ENCODE data around the gene EIF3B. TPM values are rescaled to one million over a fixed set of nuclear protein-coding genes. Genes with fewer than 3 reads are reported as not detected.

The EIF3B gene
- total and polyA plus RNA-seq, 9 of the 15 experiments (the other 6 are each of a cell fraction or from before 2014, with no cell fraction given), result 25.9 to 494 (median 357) TPM

- TF ChIP-seq L3MBTL2 (IDR thresholded peaks at IDR 0.05), result peak; percentile 87
These were observed 48.5 kb downstream of the EIF3B start, which contains the start of gene CHST12 (continued) for GRCh38 chr7:2403014-2403717.

GRCh38 chr7:2403718-2404648 lies 49.4 kb downstream of the EIF3B start:
- no TSS peak for BruUV-seq (replicated peaks)
- ATAC-seq (peak; percentile 34), DNase-seq (ENCODE audit: extremely low read depth in 1 of 4, low spot score in 3 of 4) (peak; percentile 57 to 74 (median 66)), FAIRE-seq (no peak)
- H3K9ac ChIP-seq (ENCODE audit: insufficient read depth in 1 of 2, low read depth in 2 of 2, low read length in 2 of 2), result peak overlapping the region; percentile 65 to 94
- ChIA-PET CTCF (ENCODE audit: low intra/inter-chr PET ratio) (interaction anchor here (0.6 kb wide), 1 partner anchor 11 kb away, joined by 3 read pairs; no protein-coding TSS in a partner anchor), POLR2A (interaction anchor here (0.6 to 1.6 kb wide), 6 partner anchors 9 to 267 kb away, joined by 3 to 6 read pairs (median 4); no protein-coding TSS in a partner anchor)
- no peaks in the 10 kb centered on the region for H3K9me1 ChIP-seq (ENCODE audit: control insufficient read depth, insufficient read depth, low read length)
- intact Hi-C loops (cut with micrococcal nuclease) (loop anchor here (5.0 kb wide), 1 partner anchor 382 kb away; no protein-coding TSS in a partner anchor), in situ Hi-C loops (cut with MboI) (no loop called here)
- peak overlapping the region; percentile 83 for H3K4me2 ChIP-seq (ENCODE audit: insufficient read depth, low read length)
- peak overlapping the region; percentile 68; the same call in 1 of the 2 replicates for H2AFZ ChIP-seq (ENCODE audit: low read depth, low read length)
- no peaks in the 10 kb centered on the region for H3K27me3 ChIP-seq (ENCODE audit: control insufficient read depth in 2 of 2, insufficient read depth in 2 of 2, low read length in 2 of 2)
- H3K36me3 ChIP-seq (ENCODE audit: control insufficient read depth, insufficient read depth, low read length), result no peaks in the 10 kb centered on the region; the same call in 2 of the 3 replicates
- no peaks in the 10 kb centered on the region for H4K20me1 ChIP-seq (replicated peaks; ENCODE audit: control insufficient read depth, insufficient read depth, low read length)
- peak overlapping the region; percentile 62; the same call in 2 of the 3 replicates for H3K27ac ChIP-seq (ENCODE audit: extremely low read depth, low read depth, low read length)
- H3K4me1 ChIP-seq (replicated peaks in 1 of 2; ENCODE audit: control insufficient read depth in 2 of 2, insufficient read depth in 2 of 2, low read length in 2 of 2), result peaks cover 53 to 55% of the 10 kb centered on the region in 2 experiments
- H3K4me3 ChIP-seq, result peak overlapping the region; percentile 80
- WGBS (ENCODE audit: insufficient coverage, low coverage, missing lambda C conversion rate), result 3% methylated on average over 46 of the region's 71 CpGs
- peaks cover 36% of the 10 kb centered on the region for H3K79me2 ChIP-seq (ENCODE audit: control insufficient read depth, insufficient read depth, low read length)
- H3K9me3 ChIP-seq (replicated peaks; ENCODE audit: control insufficient read depth, insufficient read depth, low read depth, low read length), result no peaks in the 10 kb centered on the region
- TF ChIP-seq SMARCB1 (IDR thresholded peaks at IDR 0.05; ENCODE audit: insufficient read length, low read depth) (no peak), TGIF2 (CRISPR knock-in tag; IDR thresholded peaks at IDR 0.05) (0 out of 2 replicates have a peak, but pooled peaks have one; percentile 20), ZNF212 (CRISPR knock-in tag; IDR thresholded peaks at IDR 0.05) (no peak), MTF1 (CRISPR knock-in tag; IDR thresholded peaks at IDR 0.05; ENCODE audit: borderline replicate concordance) (no peak), NCOA1 (IDR thresholded peaks at IDR 0.05; ENCODE audit: low read depth) (no peak), ATF7 (IDR thresholded peaks at IDR 0.05) (no peak; the same call in 1 of the 2 replicates), KDM1A (IDR thresholded peaks at IDR 0.05) (peak in 1 of 2 experiments; percentile 29; a peak in 1 of 4 replicates), CBX3 (IDR thresholded peaks at IDR 0.05; ENCODE audit: borderline replicate concordance in 1 of 2, low read length in 2 of 2) (no peak), ZNF175 (CRISPR knock-in tag; IDR thresholded peaks at IDR 0.05; ENCODE audit: low read depth) (no peak), ESRRA (IDR thresholded peaks at IDR 0.05; ENCODE audit: borderline replicate concordance, low read depth) (peak; percentile 19; the same call in 1 of the 2 replicates)
- TF ChIP-seq, protein P1, sequence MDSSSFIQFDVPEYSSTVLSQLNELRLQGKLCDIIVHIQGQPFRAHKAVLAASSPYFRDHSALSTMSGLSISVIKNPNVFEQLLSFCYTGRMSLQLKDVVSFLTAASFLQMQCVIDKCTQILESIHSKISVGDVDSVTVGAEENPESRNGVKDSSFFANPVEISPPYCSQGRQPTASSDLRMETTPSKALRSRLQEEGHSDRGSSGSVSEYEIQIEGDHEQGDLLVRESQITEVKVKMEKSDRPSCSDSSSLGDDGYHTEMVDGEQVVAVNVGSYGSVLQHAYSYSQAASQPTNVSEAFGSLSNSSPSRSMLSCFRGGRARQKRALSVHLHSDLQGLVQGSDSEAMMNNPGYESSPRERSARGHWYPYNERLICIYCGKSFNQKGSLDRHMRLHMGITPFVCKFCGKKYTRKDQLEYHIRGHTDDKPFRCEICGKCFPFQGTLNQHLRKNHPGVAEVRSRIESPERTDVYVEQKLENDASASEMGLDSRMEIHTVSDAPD (CRISPR knock-in tag; IDR thresholded peaks at IDR 0.05), result no peak
- TF ChIP-seq, protein P2, sequence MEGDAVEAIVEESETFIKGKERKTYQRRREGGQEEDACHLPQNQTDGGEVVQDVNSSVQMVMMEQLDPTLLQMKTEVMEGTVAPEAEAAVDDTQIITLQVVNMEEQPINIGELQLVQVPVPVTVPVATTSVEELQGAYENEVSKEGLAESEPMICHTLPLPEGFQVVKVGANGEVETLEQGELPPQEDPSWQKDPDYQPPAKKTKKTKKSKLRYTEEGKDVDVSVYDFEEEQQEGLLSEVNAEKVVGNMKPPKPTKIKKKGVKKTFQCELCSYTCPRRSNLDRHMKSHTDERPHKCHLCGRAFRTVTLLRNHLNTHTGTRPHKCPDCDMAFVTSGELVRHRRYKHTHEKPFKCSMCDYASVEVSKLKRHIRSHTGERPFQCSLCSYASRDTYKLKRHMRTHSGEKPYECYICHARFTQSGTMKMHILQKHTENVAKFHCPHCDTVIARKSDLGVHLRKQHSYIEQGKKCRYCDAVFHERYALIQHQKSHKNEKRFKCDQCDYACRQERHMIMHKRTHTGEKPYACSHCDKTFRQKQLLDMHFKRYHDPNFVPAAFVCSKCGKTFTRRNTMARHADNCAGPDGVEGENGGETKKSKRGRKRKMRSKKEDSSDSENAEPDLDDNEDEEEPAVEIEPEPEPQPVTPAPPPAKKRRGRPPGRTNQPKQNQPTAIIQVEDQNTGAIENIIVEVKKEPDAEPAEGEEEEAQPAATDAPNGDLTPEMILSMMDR (IDR thresholded peaks at IDR 0.05 in 2 of 3, conservative IDR thresholded peaks at IDR 0.05 in 1 of 3; ENCODE audit: insufficient read depth in 2 of 3, low read depth in 1 of 3, low read length in 3 of 3), result peak in 1 of 3 experiments; percentile 23; a peak in 2 of 6 replicates

All from K562 (cell line).